ENCODE results near the gene C18orf63.

Gene C18orf63

DNA sequence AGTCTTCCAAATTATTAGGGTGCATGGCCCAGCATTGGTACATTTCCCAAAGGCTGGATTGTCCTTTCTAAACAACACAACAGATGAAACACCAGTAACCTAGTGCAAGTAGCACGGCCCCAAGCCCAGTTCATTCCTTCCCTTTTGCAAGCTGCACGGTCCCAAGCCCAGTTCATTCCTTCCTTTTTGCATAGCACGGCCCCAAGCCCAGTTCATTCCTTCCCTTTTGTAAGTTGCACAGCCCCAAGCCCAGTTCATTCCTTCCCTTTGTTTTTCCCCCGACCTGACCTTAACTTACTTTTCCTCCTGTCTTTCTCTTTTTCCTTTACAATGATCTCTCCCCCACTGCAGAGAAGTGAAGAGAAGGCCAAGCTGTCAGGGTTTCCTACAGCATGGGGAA, 60.9 kb downstream of the C18orf63 start:
- TF ChIP-seq, protein P1, sequence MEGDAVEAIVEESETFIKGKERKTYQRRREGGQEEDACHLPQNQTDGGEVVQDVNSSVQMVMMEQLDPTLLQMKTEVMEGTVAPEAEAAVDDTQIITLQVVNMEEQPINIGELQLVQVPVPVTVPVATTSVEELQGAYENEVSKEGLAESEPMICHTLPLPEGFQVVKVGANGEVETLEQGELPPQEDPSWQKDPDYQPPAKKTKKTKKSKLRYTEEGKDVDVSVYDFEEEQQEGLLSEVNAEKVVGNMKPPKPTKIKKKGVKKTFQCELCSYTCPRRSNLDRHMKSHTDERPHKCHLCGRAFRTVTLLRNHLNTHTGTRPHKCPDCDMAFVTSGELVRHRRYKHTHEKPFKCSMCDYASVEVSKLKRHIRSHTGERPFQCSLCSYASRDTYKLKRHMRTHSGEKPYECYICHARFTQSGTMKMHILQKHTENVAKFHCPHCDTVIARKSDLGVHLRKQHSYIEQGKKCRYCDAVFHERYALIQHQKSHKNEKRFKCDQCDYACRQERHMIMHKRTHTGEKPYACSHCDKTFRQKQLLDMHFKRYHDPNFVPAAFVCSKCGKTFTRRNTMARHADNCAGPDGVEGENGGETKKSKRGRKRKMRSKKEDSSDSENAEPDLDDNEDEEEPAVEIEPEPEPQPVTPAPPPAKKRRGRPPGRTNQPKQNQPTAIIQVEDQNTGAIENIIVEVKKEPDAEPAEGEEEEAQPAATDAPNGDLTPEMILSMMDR (conservative IDR thresholded peaks at IDR 0.05; ENCODE audit: low read depth): no peak
- no peak overlapping the region for H3K27ac ChIP-seq
- POLR2A ChIA-PET (ENCODE audit: low non-redundant PET): no interaction called here
- CTCF ChIA-PET: no interaction called here
- no peak for DNase-seq (ENCODE audit: low spot score)

DNA sequence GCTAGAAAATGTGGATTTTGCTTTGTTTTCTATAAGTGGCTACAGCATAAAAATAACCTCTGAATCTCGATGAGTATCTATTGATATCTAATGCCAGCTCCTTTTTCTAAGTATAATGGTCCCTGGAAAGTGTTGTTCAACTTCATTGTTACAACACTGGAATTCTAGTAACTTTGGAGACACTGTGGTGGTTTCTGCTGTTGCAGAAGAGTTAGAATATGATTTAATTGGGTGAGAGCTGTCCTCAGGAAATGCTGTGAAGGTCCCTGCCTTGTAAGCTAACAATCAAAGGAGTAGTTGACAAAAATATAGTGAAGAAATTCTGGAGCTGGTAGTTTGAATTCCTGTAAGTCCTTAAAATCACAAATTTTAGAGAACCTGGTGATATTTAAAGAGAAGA, 62.1 kb downstream of the C18orf63 start:
- TF ChIP-seq, protein P1 (conservative IDR thresholded peaks at IDR 0.05; ENCODE audit: low read depth): no peak
- ChIA-PET POLR2A (ENCODE audit: low non-redundant PET) (no interaction called here), CTCF (no interaction called here)
- no peak for DNase-seq (ENCODE audit: low spot score)
- no peak overlapping the region for H3K27ac ChIP-seq

DNA sequence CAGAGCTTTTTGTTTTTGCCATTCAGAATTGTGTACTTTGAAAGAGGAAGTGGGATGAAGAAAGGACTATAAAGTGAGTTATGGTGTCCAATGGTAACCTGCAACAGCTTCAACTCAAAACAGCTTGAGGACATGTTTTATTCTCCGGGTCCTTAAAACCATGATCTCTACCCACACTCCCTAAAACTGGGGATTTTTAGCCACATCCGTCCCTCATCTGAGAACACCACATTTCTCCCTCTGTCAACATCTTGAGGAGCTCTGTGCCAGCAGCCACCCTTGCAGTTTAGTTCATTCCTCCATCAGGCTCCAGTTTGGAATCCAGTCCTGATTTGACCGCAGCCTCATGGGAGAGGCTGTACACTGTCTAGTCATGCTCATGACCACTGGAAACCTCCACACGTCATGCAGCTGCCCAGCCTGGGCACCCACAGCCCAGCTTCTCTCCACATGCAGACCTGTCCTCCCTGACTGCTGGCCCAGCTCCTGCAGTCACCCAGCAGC, 62.6 kb downstream of the C18orf63 start:
- TF ChIP-seq, protein P1 (conservative IDR thresholded peaks at IDR 0.05; ENCODE audit: low read depth): no peak
- ChIA-PET CTCF (no interaction called here), POLR2A (ENCODE audit: low non-redundant PET) (no interaction called here)
- no peak overlapping the region for H3K27ac ChIP-seq
- no peak for DNase-seq (ENCODE audit: low spot score)

DNA sequence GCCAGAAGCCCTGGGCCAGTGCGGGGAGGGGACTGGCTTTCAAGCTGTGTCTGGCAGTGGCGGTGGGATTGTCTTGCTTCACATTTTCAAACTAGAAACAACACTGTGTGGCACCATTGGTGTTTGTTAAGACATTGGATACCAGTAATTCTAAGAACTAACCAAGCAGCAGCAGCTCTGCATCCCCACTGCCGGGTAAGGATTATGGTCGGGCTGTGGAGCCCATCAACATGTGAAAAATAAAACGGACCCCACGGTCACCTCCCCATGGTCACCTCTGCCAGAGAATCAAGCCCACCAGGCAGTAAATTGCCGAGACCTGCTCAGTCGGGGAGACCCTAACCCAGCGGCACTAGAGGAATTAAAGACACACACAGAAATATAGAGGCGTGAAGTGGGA, 65.3 kb downstream of the C18orf63 start:
- no peak for DNase-seq (ENCODE audit: low spot score)
- ChIA-PET CTCF (no interaction called here), POLR2A (ENCODE audit: low non-redundant PET) (no interaction called here)
- TF ChIP-seq, protein P1 (conservative IDR thresholded peaks at IDR 0.05; ENCODE audit: low read depth): no peak
- H3K27ac ChIP-seq: no peak overlapping the region

DNA sequence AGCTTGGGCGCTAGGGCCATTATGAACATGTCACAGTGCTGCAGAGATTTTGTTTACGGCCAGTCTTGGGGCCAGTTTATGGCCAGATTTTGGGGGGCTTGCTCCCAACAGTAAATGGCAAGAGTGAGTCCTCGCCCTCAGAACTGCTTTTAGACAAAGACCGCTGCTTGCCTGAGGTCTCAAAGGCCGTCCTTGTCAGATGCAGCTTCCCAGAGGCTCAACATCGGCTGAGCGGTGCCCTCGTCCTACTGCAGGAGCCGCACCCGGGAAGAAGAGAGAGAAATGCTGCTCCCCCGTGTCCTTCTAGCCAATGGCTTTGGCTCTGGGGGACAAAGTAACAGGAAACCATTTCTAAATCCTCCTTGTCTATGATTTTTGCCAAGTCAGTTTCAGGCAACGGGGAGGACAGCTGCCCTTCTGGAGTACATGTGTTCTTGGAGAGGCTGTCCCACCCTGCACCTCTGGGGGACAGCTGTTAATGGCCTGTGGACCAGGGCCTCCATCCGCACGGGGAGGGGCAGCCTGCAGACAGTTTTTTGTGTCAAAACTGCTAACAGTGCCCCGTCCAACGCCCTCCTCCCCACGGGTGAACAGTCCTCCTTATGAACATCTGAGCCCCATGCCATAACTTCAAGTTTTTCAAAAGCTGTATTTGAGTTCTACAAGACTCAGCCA, 66.1 kb downstream of the C18orf63 start:
- TF ChIP-seq, protein P1 (conservative IDR thresholded peaks at IDR 0.05; ENCODE audit: low read depth): no peak
- POLR2A ChIA-PET (ENCODE audit: low non-redundant PET): no interaction called here
- CTCF ChIA-PET: no interaction called here
- DNase-seq (ENCODE audit: low spot score): no peak
- no peak overlapping the region for H3K27ac ChIP-seq

DNA sequence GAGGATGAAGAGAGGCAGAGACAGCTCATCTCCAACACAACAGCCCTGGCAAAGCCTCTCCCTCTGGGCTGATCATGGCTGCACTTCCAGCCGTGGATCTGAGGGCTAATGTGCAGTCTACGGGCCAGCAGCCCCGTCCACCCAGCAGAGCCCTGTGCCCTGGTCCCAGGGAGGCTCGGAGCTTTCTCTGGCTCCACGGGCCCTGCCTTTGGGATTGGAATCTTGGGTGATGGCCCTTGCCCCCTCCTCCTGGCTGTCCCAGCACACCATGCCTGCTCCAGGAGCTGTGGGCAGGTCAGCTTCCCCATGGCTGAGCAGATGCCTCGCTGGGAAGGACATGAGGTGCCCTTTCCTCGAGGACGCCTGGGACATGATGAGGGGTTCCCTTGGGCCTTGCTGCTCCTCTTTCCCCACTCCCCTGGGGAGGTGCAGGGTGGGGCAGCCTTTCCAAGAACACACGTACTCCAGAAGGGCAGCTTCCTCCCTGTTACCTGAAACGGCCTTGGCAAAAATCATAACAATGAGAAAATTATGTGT, 66.9 kb downstream of the C18orf63 start:
- POLR2A ChIA-PET (ENCODE audit: low non-redundant PET): no interaction called here
- TF ChIP-seq, protein P1 (conservative IDR thresholded peaks at IDR 0.05; ENCODE audit: low read depth): no peak
- CTCF ChIA-PET: no interaction called here
- no peak for DNase-seq (ENCODE audit: low spot score)
- H3K27ac ChIP-seq: no peak overlapping the region

All from RWPE1 (cell line).